GM12872 (cell line): Measurements from ENCODE around the gene ARL4A.
A peak's percentile ranks its signal among the peaks of the same experiment; 100 is the strongest.

Experiments
- CTCF ChIP-seq: IDR thresholded peaks from 3 replicates; pipeline ENCODE4 v1.5.1; 2011; ENCODE audit warnings: low read depth, mild to moderate bottlenecking, low read length, moderate library complexity; ENCODE audit not compliant: insufficient read depth

The ARL4A gene

GRCh38 chr7:12686891-12687717 is at the start of gene ARL4A:
TSS of gene ARL4A (plus strand) at chr7:12687633. CDS start at chr7:12688255, 622 bp downstream.
- TF ChIP-seq CTCF, result no peak

- TF ChIP-seq CTCF, result no peak
Observed at GRCh38 chr7:12637819-12638592, 49.4 kb upstream of the ARL4A start.

- TF ChIP-seq CTCF, result peak; percentile 40; the same call in 1 of the 3 replicates
Observed at GRCh38 chr7:12638851-12639456, 48.5 kb upstream of the ARL4A start.

GRCh38 chr7:12640299-12641096 is 46.9 kb upstream of the ARL4A start:
- no peak for TF ChIP-seq CTCF

- no peak for TF ChIP-seq CTCF
Observed at GRCh38 chr7:12641196-12641595, 46.2 kb upstream of the ARL4A start.

- no peak for TF ChIP-seq CTCF
Observed at GRCh38 chr7:12642508-12642907, 44.9 kb upstream of the ARL4A start.
